ENCODE data around the gene ATP2C2.
A peak's percentile ranks its signal among the peaks of the same experiment; 100 is the strongest.
"Not testable (repeated sequence)": the region's sequence is repeated elsewhere in the genome, so short reads cannot be mapped to it uniquely, and the experiment has no call there.

The ATP2C2 gene

DNA sequence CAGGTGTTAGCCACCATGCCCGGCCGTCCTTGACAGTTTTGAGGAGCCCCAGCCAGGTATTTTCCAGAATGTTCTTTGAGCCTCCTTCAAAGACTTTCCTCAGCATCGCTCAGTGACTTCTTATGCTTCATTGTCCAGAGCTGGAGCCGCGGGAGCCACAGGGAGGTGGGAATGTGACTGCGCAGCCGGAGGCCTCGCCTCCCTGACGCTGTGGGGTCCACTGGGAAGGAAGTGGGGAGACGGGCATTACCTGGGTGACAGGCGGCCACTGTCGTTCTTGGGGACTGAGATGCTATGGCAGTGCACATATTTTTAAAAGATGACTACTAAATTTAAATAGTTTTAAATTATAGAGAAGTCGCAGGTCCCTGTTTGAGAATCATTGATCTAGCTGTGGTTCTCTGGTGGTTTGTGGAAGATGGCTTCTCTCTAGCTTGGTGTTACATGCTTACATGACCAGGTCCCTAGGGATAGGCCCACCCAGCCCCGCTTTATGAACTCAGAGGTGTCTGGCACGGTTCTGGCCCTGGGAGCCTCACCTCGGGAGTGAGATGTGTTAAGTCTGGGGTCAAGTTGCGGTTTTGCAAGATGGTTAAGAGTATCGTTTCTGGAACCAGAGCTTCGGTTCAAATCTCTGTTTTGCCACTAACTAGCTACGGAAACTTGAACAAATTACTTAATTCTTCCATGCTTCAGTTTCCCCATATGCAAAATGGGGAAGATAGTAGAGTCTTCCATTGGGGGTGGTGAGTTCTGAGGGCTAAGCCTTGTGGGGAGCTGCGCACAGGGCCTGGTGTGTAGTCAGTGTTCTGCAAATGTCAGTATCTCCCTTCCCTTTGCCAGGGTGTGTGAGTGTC lies 53.0 kb downstream of the ATP2C2 start:
- DNase-seq (ENCODE audit: low read depth) = no peak

DNA sequence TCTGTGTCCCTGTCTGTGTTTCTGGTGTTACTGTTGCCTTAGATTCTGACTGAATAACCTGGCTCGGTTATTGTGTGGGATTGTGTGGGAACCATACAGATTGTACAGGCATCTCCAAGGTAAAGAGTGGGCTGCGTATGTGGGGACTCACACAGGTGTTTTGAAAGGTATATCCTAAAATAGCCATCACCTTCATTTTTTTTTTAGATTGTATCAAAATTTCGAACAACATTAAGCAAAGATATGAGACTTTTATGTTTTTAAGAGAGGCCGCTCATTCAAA lies 53.5 kb downstream of the ATP2C2 start:
- no peak for DNase-seq (ENCODE audit: low read depth)

DNA sequence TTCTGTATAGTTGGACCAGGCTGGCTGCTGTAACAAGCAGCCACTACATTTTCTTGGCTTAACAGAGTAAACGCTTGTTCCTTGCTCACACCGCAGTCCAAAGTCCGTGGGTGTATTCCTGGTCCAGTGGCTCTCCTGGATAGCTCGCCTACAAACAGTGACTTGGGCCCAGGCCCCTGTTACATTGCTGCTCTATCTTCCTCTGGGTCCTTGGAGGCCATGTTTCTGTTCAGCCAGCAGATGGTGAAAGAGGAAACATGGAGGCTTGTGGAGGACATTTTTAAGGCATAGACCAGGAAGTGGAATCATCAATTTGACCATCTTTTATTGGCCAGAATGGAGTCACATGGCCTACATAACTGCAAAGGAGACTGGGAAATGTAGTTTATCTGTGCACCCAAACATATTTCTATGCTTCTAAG lies 55.1 kb downstream of the ATP2C2 start:
- DNase-seq (ENCODE audit: low read depth) = peak; percentile 67

DNA sequence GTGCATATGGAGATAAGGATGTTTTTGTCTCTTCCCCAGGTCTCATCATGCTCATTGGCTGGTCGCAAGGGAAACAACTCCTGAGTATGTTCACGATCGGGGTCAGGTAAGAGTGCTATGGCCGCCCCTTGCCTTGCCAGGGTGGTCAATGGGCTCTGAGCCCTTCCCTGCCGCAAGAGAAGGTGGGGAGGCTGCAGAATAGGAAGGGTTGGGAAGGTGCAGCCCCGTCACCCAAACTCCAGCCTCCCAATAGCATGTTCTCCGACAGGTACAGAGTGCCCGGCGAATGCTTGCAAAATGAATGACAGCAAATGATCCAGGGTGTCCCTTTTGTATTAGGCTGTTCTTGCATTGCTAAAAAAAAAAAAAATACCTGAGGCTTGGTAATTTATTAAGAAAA lies 57.4 kb downstream of the ATP2C2 start:
- DNase-seq (ENCODE audit: low read depth) = no peak

DNA sequence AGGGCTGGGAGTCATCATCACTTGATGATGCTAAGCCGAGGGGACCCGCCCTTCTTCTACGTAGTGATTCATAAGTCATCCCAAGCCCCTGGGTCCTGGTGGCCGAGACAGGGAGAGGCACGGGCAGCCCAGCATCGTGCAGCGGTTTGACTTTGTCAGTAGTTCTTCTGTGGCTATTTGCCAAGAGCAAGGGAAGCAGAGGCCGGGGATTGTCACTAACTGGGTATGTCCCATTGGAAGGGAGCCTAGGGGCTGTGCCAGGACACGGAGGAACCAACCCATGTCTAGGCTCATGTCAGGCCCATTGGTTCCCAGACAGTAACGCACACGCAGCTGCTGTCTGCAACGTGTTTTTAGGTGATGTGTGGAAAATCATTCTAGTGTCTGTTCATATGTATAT lies 58.5 kb downstream of the ATP2C2 start:
- DNase-seq (ENCODE audit: low read depth) = no peak

DNA sequence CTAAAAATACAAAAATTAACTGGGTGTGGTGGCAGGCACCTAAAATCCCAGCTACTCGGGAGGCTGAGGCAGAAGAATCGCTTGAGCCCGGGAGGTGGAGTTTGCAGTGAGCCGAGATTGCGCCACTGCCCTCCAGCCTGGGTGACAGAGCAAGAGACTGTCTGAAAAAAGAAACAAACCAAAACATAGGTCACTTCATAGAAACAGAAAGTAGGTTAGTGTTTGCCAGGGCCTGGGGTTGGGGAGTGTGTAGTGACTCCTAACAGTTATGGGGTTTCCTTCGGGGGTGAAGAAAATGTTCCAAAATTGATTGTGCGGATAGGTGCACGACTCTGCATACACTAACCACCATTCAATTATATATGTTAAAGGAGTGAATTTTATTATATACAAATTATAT lies 59.2 kb downstream of the ATP2C2 start:
- no peak for DNase-seq (ENCODE audit: low read depth)

DNA sequence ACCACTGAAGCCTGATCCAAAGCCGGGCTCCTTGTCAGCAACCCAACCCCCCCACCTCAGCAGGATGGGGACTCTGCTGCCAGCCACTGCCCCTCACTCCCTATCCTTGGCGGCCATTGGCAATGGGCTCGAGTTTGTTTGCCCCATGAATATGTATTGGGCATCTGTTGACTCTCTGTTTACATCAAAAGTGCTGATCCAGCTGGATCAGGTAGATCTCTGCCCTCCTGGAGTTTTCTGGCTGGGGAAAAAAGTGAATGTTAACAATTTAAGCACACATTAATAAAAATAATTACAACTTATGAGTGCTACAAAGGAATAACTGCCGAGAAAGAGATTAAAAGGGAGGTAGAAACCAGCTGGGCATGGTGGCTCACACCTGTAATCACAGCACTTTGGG lies 62.5 kb downstream of the ATP2C2 start:
- no peak for DNase-seq (ENCODE audit: low read depth)

DNA sequence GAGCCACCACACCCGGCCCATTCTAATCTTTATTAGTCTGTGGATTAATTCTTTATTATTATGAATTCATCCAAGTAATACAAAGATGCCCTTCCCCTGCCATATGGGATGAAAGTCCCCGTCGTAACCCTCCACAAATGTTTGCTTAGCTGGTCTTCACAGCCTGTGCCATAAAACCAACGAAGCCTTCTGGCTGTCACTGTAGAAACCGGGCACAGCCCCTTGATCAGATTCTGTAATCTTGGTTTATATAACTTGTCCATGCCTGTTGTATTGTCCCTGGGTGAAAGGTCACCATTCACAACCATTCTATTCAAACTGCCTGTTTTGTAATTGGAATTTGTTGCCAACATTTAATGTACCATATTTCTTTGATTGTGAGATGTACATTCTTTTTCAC lies 66.5 kb downstream of the ATP2C2 start:
- DNase-seq (ENCODE audit: low read depth) = no peak

DNA sequence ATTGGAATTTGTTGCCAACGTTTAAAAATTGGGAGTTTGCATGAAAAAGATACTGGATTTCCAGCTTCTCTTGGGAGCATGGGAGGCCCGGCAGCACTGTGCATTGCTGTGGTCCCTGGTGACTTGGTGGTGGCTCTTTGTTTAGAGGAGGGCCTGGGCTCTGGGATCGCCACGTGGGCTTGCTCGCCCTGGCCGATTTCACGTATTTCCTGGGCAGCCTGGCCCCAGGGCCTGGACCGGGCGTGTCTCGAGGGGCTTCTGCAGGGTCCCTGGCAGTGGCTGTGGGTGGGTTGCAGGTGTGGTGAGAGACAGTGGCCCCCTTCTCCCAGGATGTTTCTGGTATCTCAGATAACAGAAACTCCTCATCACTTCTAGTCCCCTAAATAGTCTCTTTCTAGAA lies 67.9 kb downstream of the ATP2C2 start:
- no peak for DNase-seq (ENCODE audit: low read depth)

DNA sequence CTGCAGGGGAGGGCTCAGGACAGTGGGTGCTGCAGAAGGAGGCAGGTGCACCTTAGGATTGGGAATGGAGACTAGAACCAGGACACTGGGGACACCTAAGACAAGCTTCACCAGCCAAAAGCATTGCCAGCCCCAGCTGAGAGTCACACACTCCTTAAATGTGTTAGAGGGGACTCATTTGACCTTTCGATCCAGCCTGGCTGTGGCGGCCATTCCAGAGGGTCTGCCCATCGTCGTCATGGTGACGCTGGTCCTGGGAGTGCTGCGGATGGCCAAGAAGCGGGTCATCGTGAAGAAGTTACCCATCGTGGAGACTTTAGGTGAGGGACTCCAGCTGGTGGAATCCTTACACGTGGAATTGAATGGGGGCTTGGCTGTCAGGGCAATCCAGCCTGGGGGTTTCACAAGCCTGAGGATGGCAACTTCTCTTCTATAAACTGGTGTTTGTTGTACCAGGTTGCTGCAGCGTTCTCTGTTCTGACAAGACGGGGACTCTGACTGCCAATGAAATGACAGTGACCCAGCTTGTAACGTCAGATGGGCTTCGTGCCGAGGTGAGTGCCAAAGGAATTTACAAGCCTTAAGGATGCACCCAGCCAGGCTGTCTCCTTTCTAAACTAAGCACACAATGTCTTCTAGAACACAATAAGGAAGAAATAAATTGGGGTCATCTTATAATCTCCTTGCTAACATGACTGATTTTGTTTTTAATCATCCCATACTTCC lies 70.8 kb downstream of the ATP2C2 start:
- no peak for DNase-seq (ENCODE audit: low read depth)

DNA sequence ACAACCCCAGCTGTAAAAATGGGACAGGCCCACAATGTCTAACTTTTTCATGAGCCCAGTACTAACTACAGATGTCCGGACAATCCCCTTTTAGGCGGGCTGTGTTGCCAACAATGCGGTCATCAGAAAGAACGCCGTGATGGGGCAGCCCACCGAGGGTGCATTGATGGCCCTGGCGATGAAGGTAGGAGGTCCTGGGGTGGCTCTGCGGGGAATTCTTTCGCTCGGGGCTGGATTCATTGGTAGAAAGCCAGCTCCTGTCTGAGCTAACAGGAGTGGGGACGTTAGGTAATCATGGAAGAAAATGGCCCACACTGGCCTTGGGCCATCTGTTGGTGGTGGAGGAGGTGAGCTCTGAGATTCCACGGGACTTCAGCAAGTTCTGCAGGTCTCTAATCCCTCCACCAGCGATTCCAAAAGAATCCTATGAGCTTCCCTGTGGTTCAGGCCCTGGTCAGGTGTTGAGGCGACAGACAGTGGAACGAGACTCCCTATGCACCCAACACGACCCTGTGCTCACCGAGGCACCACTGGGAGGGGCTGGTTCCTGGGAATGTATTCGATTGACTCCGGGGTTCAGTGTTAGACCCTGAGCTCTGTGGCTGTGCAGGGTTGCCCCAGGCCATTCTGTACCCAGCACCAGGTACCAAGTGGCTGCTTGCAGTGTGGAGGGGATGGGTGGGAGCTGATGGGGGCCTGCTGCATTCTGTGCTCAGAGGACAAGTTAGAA lies 74.2 kb downstream of the ATP2C2 start:
- DNase-seq (ENCODE audit: low read depth) = no peak

DNA sequence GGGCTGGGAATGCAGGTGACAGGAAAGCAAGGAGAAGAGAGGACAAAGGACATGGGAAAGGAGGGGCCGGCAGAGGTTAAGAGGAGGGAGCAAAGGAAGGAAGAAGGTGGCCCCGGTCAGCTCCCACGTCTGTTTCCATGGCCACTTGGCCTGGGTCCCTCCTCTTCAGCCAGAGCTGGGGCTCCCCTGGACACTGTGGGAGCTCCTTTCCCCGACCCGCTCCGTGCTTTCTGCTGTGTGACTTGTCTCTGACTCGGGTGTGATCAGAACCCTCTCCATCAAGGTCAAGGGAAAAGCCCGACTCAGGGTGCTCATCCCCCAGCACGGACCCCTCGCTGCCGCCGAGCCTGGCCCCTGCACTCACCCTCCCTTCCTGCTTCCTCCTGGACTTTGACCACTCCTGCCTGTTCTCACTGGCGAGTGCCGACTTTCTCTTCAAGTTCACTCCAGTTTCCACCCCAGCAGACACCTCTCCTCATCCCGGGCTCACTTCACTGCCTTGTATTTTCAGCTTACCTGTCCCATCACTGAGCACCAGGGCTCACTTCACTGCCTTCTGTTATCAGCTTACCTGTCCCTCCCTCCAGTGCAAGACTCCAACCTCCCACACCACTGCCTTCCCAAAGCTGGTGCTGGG lies 74.9 kb downstream of the ATP2C2 start:
- DNase-seq (ENCODE audit: low read depth) = no peak

DNA sequence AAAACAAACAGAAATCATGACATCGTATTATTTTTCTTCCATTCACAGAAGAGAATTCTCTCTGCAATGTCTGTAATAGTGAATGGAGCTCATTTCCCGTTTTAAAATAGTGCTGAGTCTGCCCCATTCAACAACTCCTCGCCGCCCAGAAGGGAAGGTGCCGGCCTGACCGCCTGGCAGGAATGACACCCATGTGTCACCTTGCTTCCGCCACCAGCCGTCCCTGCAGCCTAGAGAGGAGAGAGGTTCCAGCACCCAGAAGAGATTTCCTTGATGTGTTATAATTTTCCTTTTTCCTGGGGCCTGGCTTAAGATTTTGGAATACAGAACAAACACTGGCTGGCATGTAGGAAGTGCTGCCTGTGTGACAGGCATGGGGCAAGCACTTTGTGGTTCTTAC lies 76.1 kb downstream of the ATP2C2 start:
- no peak for DNase-seq (ENCODE audit: low read depth)

DNA sequence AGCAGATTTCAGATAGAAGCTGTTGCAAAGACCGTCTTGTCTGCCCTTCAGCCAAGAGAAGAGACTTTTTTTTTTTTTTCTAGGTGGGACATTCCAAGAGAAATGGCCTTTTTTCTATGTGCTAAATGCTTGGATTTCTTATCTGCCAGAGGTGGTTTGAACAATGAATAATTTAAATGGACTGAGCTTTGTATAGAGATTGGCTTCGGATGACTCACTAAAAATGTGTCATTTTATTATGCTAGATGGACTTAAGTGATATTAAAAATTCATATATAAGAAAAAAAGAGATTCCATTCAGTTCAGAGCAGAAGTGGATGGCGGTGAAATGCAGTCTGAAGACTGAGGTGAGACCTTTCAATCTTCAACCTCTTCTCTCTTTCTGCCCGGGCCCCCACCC lies 77.7 kb downstream of the ATP2C2 start:
- DNase-seq (ENCODE audit: low read depth) = peak; percentile 53

DNA sequence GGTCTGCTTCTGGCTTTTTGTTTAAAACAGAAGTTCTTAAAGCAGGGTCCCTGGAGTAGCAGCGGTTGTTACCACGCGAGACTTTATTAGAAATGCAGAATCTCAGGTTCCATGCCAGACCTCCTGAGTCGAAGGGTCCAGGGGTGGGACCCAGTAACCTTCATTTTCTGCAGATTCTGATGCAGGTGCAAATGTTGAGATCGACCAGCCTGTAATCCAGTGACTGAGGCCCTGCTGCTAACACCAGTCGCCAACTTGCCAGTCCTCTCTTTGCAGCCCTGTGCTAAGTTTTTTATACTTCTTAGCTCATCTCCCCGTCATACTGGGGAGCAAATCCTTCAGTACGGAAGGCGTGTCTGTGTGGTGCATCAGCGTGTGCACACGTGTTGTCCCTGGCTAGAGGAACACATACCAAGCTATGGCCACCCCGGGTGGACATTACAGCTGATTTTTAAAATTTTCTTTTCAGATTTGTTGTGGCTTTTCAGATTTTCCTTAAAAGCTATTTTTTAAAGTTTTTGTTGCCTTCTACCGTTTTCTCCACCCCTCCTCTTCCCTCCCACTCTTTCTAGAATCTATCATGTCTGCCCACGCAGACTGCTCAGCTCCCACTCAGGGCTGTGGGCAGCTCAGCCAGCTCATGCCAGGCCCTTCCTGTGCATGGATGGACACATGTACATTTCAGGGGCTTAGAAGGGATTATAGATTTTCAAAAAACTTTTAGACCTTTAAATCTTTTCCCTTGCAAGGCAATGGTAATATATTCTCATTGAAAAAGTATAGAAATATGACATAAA lies 78.5 kb downstream of the ATP2C2 start:
- DNase-seq (ENCODE audit: low read depth) = no peak

DNA sequence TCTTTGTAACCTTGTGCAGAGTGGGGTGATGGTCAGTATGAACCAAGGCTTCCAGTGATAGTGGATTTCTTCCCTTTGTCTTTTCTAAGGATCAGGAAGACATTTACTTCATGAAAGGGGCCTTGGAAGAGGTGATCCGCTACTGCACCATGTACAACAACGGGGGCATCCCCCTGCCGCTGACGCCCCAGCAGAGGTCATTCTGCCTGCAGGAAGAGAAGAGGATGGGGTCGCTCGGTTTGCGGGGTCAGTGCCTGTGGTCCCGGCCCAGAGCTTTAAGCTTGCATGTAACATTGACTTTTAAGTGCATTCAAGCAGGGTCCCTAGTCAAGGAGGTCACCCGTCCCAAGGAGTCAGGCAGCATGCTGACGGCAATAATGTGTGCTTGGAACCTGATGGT lies 80.1 kb downstream of the ATP2C2 start:
- DNase-seq (ENCODE audit: low read depth) = no peak

DNA sequence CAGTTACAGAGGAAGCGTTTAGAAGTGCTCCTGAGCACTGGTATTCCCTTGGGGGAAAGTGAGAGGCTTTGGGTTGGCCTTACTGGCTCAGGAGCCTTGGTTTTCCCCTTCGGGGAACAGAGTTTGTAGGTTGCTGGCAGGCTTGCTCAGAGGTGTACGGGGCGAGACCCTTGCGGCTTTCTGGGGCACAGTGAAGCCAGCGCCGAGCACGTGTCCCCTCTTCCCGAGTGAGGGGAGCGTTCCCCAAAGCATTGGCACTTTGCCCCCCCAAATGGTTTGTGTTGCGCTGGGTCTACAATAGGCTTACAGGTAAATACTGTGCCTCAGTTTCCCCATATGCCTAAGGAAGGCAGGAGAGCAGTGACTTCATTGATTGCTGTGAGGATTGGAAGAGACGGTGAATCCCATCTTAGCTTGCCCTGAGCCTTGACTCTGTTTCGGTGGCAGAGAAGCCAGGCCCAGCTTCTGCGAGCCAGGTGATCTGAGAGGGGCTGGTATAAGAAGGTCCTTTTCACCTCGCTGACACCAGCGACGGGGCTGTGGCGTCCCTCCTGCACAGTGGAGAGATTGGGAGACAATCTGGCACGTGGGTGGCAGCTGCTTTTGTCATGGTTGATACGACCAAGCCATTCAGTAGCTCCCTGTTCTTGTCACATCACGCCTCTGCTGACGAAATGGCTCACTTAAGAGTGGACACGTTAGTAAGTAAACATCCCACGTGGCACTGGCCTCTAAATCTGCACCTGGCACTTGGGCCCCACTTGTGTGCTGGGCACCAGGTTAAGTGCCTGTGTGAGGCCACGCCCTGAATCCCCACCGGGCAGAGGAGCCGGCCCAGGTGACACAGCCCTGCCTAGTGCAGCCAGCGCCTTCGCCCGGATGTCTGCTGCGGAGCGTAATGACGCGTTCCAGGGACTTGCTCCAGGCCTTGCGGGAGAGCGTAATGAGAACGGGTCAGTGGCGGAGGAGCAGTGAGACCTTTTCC lies 81.1 kb downstream of the ATP2C2 start:
- DNase-seq (ENCODE audit: low read depth) = no peak

DNA sequence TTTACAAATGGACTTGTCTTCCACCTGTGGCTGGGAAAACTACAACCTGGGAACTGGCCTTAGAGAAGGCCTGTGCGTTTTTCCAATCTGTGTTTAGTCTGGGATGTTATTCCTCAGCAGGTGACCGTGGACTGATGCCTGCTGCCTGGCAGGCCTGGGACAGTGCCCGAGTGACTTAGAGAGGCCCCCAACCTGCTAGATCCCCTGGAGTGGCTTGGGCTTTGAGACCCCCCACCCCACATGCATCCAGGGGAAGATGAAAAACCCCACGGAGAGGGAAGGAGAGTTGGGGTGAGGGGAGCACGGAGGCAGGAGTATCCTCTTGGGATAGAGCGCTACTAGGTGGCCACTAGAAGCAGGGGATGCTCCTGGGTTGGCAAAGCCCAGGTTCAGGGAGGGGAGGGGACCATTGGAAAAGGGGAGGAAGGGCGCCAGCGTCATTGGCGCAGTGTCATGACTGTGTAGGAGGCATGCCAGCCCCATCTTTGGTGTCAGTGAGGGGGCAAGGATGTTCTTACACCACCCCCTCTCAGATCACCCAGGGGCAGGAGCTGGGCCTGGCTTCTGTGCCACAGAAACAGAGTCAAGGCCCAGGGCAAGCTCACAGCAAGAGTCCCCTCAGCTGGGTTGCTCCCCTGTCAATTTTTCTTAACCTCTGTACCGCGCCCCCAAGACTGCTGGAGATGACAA lies 82.0 kb downstream of the ATP2C2 start:
- DNase-seq (ENCODE audit: low read depth) = no peak

DNA sequence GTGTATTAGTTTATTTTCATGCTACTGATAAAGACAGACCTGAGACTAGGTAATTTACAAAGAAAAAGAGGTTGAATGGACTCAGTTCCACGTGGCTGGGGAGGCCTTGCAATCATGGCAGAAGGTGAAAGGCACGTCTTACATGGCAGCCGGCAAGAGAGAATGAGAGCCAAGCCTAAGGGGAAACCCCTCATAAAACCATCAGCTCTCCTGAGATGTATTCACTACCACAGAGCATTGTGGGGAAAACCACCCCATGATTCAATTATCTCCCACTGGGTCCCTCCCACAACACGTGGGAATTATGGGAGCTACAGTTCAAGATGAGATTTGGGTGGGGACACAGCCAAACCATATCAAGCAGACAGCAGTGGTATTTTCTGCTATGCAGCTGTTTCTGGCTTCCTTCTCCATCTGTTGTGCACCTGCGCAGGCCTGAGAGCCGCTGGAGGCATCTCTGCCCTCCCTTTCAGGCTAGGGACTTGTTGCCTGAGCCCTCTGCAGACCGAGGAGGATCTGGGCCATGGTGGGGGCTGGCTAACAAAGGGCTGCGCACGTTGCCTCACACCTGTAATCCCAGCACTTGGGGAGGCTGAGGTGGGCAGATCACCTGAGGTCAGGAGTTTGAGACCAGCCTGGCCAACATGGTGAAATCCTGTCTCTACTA lies 82.8 kb downstream of the ATP2C2 start:
- not testable (repeated sequence) for DNase-seq (ENCODE audit: low read depth)
